ENCODE measurements around the gene TMEM132D. TPM values are rescaled to one million over a fixed set of nuclear protein-coding genes. Genes with fewer than 3 reads are reported as not detected.

Gene TMEM132D
- total RNA-seq, 1 experiment from 2014 or later = not detected

- ChIA-PET CTCF (no interaction called here), POLR2A (ENCODE audit: low non-redundant PET) (no interaction called here)
- no peak overlapping the region for H3K27ac ChIP-seq (ENCODE audit: low read depth, low read length, poor library complexity, severe bottlenecking)
- TF ChIP-seq CTCF (conservative IDR thresholded peaks at IDR 0.05; ENCODE audit: low read depth, low read length) = no peak
- TF ChIP-seq EZH2 (IDR thresholded peaks at IDR 0.05; ENCODE audit: borderline replicate concordance, low read depth, low read length, poor library complexity, severe bottlenecking) = no peak
- DNase-seq (ENCODE audit: low spot score) = no peak
- intact Hi-C loops (cut with micrococcal nuclease; ENCODE audit: unreplicated experiment) = no loop called here
- H3K4me3 ChIP-seq (ENCODE audit: low read depth, low read length, poor library complexity, severe bottlenecking) = no peak overlapping the region
- BruUV-seq (replicated peaks) = no TSS peak
- peaks cover 6% of the 10 kb centered on the region for H3K9me3 ChIP-seq (ENCODE audit: low read depth, low read length, poor library complexity, severe bottlenecking)
- H3K27me3 ChIP-seq (replicated peaks; ENCODE audit: insufficient read depth, low read depth, low read length, poor library complexity) = no peaks in the 10 kb centered on the region
- H3K4me1 ChIP-seq (ENCODE audit: insufficient read depth, low read length, poor library complexity, severe bottlenecking) = no peaks in the 10 kb centered on the region
- H3K36me3 ChIP-seq (ENCODE audit: insufficient read depth, low read length, poor library complexity, severe bottlenecking) = no peaks in the 10 kb centered on the region
Observed at GRCh38 chr12:129102233-129102632, 801.6 kb downstream of the TMEM132D start.

- peaks cover 6% of the 10 kb centered on the region for H3K9me3 ChIP-seq (ENCODE audit: low read depth, low read length, poor library complexity, severe bottlenecking)
- no peak overlapping the region for H3K27ac ChIP-seq (ENCODE audit: low read depth, low read length, poor library complexity, severe bottlenecking)
- ChIA-PET POLR2A (ENCODE audit: low non-redundant PET) (no interaction called here), CTCF (no interaction called here)
- intact Hi-C loops (cut with micrococcal nuclease; ENCODE audit: unreplicated experiment) = no loop called here
- no peaks in the 10 kb centered on the region for H3K4me1 ChIP-seq (ENCODE audit: insufficient read depth, low read length, poor library complexity, severe bottlenecking)
- H3K4me3 ChIP-seq (ENCODE audit: low read depth, low read length, poor library complexity, severe bottlenecking) = no peak overlapping the region
- no peaks in the 10 kb centered on the region for H3K36me3 ChIP-seq (ENCODE audit: insufficient read depth, low read length, poor library complexity, severe bottlenecking)
- TF ChIP-seq CTCF (conservative IDR thresholded peaks at IDR 0.05; ENCODE audit: low read depth, low read length) (no peak), EZH2 (IDR thresholded peaks at IDR 0.05; ENCODE audit: borderline replicate concordance, low read depth, low read length, poor library complexity, severe bottlenecking) (no peak)
- BruUV-seq (replicated peaks) = no TSS peak
- no peak for DNase-seq (ENCODE audit: low spot score)
- no peaks in the 10 kb centered on the region for H3K27me3 ChIP-seq (replicated peaks; ENCODE audit: insufficient read depth, low read depth, low read length, poor library complexity)
Observed at GRCh38 chr12:129101816-129102215, 802.0 kb downstream of the TMEM132D start.

GRCh38 chr12:129101404-129101803, 802.4 kb downstream of the TMEM132D start:
- Histone ChIP-seq H3K27ac (ENCODE audit: low read depth, low read length, poor library complexity, severe bottlenecking) (no peak overlapping the region), H3K9me3 (ENCODE audit: low read depth, low read length, poor library complexity, severe bottlenecking) (peaks cover 6% of the 10 kb centered on the region), H3K36me3 (ENCODE audit: insufficient read depth, low read length, poor library complexity, severe bottlenecking) (no peaks in the 10 kb centered on the region), H3K4me3 (ENCODE audit: low read depth, low read length, poor library complexity, severe bottlenecking) (no peak overlapping the region), H3K4me1 (ENCODE audit: insufficient read depth, low read length, poor library complexity, severe bottlenecking) (no peaks in the 10 kb centered on the region), H3K27me3 (replicated peaks; ENCODE audit: insufficient read depth, low read depth, low read length, poor library complexity) (no peaks in the 10 kb centered on the region)
- DNase-seq (ENCODE audit: low spot score) = no peak
- intact Hi-C loops (cut with micrococcal nuclease; ENCODE audit: unreplicated experiment) = no loop called here
- TF ChIP-seq CTCF (conservative IDR thresholded peaks at IDR 0.05; ENCODE audit: low read depth, low read length) = no peak
- TF ChIP-seq EZH2 (IDR thresholded peaks at IDR 0.05; ENCODE audit: borderline replicate concordance, low read depth, low read length, poor library complexity, severe bottlenecking) = no peak
- no TSS peak for BruUV-seq (replicated peaks)
- ChIA-PET CTCF (no interaction called here), POLR2A (ENCODE audit: low non-redundant PET) (no interaction called here)
